ENCODE data around the gene HAND2. TPM values are rescaled to one million over a fixed set of nuclear protein-coding genes. Genes with fewer than 3 reads are reported as not detected.

Gene HAND2
- 0.19 and 0.50 TPM in 2 replicates for total RNA-seq (2014; rRNA removed; shearing (Covaris generic))

DNA sequence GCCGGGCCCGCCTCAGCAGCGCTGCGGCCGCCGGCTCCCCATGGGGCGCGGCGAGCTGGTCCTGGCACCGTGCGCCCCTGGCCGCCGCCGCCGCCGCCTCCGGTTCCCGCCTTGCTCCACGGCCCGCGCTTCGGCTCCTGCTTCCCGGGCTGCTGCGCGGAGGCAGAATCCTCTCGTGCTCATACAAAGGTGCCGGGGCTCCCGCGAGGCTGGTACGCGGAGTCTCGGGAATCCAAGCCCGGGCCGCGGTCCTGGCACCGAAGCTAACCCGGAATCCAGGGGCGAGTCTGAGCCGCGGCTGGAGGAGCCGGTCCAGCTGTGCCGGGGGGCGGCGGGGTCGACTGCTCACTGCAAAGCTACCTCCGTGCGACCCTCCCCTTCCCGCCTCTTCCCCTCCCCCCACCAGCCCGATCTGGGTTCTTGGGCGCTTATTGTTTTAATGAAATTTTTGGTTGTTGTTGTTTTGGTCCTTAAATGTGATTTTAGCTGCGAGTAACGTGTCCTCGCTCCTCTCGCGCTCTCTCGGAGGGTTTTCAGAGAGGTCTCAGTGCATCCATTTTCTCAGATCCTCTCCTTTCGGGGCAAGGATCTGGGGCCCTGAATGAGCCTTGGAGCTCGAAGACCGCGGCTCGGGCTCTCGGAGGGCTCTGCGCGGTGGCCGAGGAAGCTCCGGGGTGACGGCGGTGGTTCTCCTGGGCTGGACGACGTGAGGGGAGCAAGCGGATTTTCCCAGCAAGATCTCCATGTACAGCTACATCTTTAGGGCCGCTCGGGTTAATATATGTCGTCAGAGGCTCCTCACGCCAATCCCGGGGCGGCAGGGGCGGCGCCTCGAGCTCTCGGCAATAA lies at the start of gene HAND2:
Gene HAND2, minus strand, starts transcription at position 753 of the 849 bp plus-strand sequence. CDS start 940 bp downstream, outside the sequence.
- DNase-seq (ENCODE audit: low spot score), result peak; percentile 13

DNA sequence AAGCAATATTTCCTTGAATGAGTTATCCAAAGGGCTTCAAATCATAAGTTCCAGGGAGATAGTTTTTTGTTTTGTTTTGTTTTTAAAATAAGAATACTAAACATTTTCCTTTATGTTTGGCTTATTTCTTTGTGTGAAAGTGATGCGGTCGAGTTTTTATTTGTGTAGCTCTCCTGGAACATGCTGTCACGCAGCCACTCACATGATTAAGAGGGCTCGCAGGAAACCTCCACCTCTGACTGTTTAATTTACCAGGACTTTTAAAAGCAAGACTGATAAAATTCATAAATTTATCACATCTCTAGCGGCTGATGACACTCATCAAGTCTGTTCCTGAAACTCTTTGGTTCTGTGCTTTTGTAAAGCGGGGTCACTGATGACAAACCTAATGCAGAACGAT lies 48.9 kb upstream of the HAND2 start:
- no peak for DNase-seq (ENCODE audit: low spot score)

DNA sequence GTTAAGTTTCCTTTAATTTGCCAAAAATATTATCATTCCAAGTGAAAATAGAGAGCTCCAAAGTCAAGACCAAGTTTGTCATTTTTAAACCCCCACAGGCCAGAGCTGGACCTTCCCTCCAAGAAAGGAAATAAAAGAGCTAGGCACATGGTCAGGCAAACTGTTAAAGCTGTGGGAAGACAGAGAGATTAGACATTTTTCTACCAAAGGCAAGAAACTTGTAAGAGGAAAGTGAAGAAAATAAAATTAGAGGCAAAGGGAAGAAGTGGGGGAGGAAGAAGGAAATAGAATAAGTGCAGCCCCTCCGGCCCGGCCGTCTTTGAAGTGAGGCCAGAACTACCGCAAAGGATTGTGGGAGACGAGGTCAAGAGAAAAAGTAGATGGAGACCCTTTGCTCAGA lies 47.9 kb upstream of the HAND2 start:
- DNase-seq (ENCODE audit: low spot score), result no peak

DNA sequence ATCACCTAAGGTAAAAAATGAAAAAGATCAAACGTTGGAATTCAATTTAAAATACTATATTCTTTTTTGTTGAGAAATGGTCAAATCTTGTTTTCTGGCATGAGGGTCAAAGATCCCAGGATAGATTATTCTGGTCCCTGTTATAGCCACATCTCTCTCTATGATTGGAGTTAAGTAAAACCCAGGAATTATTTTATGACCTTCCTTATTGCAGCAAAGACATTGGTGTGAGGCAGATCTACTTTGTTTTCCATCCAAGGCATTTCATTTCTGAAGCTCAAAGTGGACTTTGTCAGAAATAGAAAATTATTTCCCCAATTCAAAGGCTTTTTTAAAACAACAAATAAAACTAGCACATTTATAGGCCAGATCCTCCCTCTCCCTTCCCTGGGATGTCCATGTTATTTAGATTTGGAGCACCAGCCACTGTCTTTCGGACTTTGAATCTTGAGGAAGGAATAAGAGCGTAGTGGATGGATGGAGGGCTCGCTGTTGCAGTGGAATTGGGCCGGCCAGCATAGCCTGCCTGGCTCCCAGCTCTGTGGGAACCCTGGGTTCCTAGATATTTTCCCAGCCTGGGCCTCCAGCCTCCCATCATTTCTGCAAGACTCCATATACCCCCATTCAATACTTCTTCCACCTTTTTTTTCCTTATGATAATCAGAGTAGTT lies 45.6 kb upstream of the HAND2 start:
- no peak for DNase-seq (ENCODE audit: low spot score)

DNA sequence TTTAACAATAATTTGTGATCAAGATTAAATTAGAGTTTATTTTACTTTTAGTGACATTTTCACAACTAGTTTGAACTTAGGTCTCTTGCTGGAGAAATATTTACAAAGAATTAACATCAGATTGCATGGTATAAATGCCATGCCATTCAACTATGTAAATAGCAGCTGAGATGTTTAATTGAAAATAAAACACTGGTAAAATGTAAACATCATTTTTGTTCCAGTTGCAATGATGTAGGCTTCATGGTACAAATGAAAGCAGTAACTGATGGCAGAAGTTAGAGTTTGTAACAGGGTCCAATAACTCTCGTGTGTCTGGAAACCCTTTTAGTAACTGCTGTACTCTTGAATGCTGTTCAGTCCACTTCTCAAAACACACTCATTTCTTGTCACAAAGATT lies 43.7 kb upstream of the HAND2 start:
- DNase-seq (ENCODE audit: low spot score), result no peak

DNA sequence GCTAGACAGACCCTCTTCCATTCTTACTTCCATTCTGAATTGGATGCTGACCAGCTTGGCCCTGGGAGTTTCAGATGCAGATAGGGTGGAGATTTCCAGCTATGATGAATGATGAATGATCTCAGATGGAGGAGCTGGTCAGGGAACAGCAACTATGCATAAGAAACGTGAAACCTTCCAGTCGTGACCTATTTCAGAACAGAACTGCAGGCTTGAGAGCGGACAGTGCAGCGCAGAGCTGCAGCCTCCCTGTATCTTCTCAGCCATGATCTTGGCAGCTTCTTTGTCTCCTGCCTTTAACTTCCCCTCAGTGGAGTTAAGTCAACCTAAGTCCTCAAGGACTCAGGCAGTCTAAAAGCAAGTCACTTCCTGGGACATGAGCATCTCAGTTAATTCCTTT lies 43.3 kb upstream of the HAND2 start:
- no peak for DNase-seq (ENCODE audit: low spot score)

DNA sequence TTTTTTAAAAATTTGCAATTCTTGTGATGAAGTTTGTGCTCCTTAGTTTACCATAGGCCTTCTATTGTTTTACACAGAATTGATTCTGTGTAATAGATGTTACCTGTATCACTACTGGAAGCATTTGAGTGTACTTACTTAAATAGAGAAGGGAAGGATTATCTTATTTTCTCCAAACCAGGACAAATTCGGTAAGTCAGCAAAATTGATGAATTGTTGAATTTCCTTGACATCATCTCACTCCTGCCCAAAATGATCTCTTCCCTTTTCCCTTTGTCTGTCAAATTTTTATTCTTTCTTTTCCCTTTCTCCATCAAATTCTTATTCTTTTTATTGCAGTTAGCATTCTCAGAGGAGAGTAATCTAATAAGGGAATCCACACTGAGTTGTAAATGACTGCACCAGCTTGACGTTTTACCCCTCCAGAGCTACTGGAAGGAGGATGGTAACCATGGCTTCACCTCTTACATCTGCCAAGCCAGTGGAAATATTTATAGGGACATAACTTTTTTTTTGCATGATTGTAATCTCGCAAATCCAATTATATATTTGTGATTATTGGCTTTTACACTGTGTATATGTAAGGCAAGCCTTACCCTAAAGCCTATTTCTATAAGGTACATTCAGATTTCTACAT lies 42.6 kb upstream of the HAND2 start:
- no peak for DNase-seq (ENCODE audit: low spot score)

DNA sequence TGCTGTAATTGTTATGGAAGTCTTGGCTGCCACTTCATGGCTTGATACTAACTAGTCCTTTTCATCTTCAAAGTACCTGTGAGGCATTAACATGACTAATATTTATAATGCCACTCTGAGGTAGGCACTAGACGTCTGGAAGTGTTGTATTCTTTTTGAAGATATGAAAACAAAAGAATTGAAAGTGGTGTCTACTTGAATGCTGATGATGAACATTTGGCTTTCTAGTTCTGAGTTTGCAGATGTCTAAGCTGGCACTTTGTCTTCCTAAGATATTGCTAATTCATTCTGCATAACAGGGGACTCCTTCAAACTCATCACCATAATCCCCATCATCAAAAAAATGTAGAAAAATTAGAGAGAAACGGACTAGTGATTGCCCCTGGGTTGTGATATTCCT lies 41.6 kb upstream of the HAND2 start:
- no peak for DNase-seq (ENCODE audit: low spot score)

DNA sequence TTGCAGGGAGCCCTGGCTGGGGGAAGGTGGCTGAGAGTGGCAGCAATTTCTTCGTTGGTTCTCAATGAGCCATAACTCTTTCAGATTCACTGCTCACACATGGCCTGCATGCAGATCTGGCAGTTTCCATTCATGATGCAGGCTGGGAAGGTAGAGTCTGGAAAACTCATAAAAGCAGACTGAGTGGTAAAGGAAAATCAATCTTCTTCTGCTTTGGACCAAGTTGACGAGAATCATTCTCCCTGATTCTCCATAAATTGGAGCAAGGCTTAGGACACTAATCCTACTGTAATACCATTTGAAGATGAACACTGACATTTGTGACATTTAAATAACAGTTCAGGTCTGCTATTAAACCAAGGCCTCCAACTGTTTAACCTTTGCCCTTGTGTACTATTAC lies 35.3 kb upstream of the HAND2 start:
- DNase-seq (ENCODE audit: low spot score), result no peak

DNA sequence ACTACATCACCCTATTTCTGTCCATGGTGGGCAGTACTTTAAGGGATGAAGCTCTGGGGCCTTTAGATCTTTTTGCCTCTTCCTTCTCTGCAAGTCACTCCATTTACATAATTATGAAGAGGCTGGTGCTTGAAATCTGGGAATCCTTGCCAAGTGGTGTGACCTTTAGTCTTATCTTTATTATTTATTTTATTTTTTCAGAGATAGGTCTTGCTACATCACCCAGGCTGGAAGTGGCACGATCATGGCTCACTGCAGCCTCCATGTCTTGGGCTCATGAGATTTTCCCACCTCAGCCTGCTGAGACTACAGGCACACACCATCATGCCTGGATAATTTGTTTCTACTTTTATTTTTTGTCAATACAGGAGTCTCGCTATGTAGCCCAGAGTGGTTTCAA lies 34.4 kb upstream of the HAND2 start:
- DNase-seq (ENCODE audit: low spot score), result no peak

DNA sequence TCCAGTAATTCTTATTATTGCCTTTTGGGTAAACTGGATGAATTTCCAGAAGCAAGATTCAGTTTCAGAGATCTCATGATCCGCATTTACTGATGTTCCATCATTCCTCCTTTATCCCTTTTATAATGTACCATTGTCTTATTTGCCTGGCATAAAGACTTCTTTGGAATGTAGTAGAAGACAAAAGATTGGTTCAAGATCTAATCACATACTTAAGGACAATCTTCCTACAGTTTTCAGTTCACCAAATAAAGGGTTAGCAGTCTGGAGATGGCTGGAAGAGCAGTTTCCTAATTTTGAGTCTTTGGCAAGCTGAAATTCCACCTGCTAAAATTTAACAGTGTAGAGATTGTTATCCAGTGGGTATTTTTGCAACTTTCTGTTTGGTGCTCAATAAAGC lies 30.9 kb upstream of the HAND2 start:
- DNase-seq (ENCODE audit: low spot score), result no peak

DNA sequence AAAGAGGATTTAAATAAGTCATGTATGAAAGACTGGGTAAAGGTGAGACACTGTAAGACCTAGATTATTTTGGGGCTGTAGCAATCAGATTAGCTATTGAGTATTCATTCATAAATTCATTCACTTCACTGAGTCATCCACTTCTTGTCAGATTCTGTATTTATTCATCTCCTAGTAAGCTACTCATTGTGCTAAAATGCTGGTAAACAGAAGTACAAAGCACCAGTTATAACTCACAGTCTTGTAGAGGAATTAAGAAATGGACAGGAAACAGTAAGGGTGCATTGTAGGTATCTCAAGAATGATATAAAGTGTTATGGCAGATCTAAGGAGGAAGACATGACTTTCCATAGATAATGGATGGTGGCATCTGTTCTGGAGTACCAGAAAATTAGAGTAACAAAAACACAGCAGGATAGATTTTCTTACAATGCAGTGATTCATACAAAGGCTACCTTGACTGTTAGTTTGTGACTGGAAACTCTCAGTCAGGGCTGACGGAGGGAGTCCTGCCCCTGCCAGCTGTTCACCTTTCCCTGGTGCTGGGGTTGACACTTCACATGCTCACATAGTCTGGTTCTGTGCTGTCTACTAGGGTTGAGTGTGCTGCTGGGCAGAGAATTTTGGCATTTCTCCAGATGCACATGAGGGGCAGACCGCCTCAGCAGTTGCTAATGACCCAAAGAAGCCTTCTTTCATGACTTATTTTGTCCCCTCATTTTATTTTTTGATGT lies 26.5 kb upstream of the HAND2 start:
- DNase-seq (ENCODE audit: low spot score), result no peak

DNA sequence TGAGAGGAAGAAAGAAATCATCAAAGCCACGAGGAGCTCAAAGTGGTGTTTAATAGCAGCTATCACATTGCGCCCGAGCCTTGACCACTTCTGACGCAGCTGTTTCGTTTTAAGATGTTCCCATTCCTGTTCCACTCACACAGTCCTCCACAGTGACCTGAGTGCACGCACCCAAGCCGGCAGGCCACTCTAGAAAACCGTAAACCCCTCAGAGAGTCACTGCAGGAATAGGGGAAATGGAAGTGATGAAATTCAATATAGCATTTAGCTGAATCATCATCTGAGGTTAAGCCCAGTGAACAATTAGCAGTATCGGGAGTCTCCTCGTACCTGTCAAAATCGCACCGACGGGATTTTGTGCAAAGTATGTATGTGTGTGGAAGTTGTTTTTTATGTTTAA lies 17.9 kb upstream of the HAND2 start:
- DNase-seq (ENCODE audit: low spot score), result no peak

DNA sequence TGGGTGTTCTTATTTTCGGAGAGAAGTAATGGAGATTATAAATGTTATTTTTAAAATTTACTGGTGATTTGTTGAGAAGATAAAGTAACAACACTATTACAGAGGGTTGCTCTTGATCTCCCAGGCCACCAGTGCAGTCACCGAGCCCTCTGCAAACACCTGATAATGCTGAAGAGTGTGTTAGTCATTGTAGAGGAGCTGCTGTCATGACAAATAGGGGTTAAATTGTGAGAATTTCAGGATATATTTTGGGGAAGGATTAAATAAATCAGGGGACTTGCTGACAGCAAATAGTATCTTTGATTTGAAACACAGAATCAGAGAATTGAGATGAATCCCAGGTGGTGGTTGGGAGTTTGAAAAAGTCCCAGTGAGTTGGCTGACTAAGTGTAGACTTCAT lies 16.7 kb upstream of the HAND2 start:
- DNase-seq (ENCODE audit: low spot score), result no peak

DNA sequence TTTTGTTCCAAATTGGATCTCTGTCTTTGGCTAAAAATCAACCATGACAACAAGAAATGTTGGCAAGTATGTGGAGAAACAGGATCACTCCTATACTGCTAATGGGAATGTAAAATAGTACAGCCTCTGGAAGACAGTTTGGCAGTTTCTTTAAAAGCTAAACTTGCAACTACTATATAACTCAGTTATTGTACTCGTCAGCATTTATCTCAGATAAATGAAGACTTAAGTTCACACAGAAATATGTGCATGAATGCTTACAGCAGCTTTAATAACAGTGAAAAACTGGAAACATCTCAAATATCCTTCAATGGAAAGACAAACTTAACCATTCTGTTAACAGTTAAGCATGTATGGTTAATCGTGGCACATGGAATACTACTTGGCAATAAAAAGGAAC lies 15.4 kb upstream of the HAND2 start:
- no peak for DNase-seq (ENCODE audit: low spot score)

DNA sequence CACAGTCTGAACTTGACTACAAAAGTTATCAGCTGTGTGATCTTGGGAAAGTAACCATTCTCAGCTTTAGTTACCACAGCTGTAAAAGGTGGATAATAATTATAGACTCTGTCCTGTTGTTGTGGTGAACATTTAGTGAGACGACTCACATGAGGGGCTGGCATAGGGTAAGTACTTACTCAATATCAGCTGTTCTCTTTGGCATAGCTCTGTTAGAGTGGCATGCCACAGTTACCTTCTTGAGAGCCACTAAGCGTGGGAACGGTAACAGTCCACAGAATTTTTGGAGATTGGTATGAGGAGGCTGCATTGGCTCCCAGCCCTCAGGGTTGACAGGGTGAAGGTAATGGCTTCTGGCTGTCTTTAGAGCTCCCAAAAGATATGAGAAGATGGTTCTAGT lies 13.2 kb upstream of the HAND2 start:
- DNase-seq (ENCODE audit: low spot score), result no peak

DNA sequence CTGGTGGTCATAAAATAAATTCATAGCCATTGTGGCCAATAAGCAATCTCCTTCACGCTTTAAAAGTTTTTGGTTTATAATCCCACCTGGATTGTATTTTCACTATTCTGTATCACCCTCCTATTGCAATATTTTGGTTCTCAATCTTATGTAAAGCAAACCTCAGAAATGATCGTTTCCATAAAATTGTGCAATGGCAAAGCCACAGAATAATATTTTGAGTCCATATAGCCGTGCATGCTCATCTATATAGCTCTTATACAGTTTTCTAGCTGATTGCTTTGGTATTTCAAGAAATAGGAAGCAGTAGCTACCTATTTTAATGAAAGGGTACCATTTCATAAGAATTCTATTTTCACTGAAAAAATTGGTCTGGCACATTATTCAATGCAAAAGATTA lies 10.0 kb upstream of the HAND2 start:
- DNase-seq (ENCODE audit: low spot score), result no peak

DNA sequence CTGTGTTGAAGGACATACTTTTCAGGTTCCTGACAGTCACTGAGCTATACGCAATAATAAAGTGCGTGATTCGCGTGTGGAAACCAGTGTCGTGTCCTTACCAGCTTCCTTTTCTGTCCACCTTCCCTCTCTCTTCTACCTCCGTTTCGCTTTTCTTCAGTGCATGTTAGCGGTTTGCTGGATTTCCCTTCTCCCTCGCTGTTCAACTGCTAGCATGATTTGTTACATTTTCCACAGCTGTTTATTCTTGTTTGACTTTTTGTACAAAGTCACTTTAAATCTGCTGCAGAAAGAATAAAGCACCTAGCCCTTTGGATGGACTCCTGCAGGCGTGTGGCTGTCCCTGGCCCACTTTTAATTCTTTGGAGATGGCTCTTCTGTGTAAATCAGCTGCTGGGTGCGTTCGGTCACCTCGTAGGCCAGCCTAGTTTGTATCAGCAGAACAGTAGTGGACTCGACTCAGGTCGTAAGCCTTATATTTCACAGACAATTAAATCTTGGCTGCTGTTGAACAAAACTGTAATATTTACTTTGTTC lies 8.9 kb upstream of the HAND2 start:
- DNase-seq (ENCODE audit: low spot score), result no peak

DNA sequence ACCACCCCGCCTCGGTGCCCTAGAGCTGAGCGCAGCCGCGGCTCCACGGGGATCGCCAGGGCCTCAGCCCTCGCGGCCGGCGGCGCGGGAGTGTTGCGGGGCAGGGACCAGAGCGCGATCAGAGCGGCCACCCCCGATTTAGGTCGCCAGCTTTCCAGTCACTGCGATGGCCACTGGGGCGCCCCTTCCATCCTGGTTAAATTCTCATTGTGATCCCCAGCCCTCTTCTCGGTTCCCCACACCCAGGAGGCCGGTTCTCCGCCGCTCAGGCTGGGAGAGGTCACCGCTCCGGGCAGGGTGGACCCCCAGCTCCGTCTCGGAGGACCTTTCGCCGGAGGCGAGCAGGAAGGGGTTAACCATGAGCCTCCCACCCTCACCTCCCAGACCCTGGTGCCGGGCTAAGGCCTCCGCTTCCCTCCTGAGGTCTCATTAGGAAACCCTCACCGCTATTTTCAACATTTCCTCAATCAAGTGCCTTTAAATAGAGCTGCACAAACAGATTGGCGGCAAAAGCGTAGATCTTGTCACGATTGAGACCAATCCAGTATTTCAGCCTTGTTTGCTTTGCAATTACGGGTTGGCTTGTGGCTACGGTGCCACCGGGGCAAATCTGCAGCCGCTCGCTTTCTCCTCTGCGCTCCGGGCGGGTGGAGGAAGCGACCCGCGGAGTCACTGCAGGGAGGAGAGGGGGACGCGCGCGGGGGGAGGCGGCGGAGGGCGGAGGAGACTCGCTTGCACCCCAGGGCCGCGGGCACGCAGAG lies 8.3 kb upstream of the HAND2 start:
- no peak for DNase-seq (ENCODE audit: low spot score)

DNA sequence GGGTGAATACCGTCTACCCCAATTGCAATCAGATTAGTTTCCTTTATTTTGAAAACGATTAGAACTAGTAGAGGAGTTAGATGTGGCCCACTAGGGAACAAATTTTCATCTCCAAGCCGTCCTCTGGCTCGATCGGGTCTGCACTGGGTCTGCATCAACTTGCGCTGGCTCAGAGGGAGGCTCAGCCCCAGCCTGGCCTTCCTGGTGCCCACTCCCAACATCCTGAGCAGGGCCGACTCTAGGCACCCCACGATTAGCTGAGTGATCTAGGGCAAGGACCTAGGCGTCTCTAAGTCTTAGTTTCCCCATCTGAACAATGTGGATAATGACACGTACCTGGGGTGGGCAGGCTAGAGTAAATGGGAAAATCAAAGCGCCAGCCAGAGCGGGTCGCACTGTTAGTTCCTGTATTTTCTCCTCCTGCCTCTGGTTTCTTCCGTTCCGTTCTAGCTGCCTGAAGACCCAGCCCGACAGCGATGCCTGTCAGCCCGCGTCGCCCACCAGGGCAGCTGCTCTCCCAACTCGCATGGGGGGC lies 7.7 kb upstream of the HAND2 start:
- no peak for DNase-seq (ENCODE audit: low spot score)

Data from A172 (cell line).